GM19455 (cell line): ENCODE data around the gene FHOD3.

Experiments used
- ATAC-seq: cut with Tn5 transposase; IDR thresholded peaks from one replicate; pipeline ENCODE4 v1.9.1; 2021; ENCODE audit not compliant: unreplicated experiment

FHOD3 gene

DNA sequence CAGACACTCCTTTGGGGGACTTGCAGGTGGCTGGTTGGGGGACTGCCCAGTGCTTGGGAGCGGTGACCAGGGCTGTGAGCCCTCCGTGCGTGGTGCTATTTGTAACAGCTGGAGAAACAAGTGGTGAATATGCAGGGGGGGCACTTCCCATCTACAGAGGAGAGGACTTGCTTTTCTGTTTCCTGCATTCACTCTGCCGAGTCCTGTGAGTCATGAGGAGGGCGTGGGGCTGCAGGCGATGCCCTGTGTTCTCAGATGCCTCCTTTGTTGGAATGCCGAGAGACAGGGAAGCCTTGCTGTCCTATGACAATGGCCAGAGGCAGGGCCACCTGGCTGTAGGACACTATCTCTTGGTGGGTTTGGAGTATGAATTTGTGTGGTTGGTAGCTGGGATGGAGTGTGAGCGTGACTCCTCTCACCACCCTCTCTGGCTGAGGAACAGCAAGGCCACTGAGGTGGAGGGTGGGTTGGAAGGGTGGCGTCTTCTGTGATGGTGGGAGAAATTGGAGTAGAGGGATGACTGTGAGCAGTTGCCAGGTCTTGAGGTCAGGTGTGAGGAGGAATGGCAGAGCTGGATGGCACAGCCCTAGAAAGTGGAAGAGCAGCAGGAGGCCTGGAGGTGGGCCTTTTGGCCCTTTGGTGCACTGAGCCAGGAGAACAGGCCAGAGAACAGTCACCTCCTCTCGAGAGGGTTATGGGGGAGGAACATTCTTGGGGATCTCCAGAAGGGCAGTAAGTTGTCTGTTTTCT is 24.3 kb downstream of the FHOD3 start:
- no peak for ATAC-seq

GRCh38 chr18:36322408-36322728 is 24.9 kb downstream of the FHOD3 start:
- no peak for ATAC-seq

DNA sequence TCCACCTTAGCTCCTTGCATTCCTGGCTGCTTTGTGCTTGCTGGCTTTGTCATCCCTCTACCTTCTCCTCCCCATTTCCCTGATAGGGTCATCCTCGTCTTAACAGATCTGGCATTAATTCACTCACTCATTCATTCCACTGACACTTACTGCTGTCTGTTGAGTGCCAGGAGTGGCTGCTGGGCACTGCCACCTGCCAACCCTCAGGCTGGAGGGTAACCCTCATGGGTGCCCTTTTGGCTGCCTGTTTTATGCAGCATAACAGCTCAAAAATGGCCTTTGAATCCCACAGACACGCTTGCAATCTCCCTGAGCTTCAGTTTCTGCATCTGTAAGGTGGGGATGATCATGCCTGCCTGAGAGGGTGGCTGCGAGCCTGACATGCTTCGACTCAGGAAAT is 25.2 kb downstream of the FHOD3 start:
- ATAC-seq, result no peak

- no peak for ATAC-seq
Measured at GRCh38 chr18:36323421-36323820, 25.9 kb downstream of the FHOD3 start.

DNA sequence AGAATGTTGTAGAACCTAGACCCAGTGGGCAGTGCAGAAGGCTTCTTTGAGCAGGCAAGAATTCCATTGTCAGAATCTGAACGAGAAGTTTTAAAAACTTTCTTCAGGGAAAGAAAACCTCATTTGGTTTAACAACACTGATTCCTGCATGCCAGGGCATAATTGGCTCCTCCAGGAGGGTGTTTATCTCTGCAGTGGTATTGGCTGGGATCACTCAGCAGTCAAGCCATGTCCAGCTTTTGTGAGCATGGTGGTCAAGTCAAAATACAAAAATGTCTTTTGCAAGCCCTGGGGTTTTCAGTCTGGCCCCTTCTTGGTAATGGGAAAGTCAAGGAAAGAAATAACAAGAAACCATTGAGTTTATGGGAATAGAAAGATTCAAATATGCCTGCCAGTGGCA is 28.3 kb downstream of the FHOD3 start:
- no peak for ATAC-seq

- ATAC-seq, result no peak
Measured at GRCh38 chr18:36326771-36327170, 29.3 kb downstream of the FHOD3 start.

GRCh38 chr18:36327352-36328316 is 30.1 kb downstream of the FHOD3 start:
- no peak for ATAC-seq

DNA sequence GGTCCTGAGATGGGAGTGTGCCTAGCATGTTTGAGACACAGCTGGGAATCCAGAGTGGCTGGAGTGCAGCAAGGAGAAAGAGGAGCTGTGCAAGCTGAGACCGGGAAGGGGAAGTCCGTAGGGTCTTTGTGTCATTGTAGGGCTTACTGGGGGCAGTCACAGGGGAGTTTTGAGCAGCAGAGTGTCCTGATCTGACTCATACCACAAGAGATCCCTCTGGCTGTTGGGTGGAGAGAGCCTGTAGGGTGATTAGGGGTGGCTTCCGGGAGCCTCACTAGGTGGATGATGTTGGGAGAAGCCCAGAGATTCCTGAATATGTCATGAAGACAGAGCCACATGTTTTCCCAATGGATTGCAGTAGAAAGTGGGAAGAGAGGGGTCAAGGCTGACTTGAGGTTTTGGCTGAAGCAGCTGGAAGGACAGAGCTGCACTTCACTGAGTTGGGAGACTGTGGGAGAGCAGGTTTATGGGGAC is 30.9 kb downstream of the FHOD3 start:
- ATAC-seq, result no peak

DNA sequence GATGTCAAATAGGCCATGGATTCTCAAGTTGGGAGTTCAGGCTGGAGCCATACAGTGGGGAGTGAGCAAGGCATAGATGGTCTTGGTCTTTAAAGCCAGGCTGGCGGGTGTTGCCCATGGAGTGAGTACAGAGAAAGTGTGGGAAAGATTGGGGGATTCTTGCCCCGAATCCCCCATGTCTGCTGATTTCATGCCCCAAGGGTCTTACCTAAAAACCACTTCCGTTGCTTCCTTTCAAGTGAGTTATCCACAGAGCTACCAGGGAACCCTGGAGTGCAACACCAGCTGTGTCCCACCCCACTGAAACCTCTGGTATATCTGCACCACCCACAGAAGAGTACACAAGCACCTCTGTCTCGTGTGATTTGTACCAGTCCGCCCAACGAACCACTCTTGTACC is 31.4 kb downstream of the FHOD3 start:
- ATAC-seq, result no peak

DNA sequence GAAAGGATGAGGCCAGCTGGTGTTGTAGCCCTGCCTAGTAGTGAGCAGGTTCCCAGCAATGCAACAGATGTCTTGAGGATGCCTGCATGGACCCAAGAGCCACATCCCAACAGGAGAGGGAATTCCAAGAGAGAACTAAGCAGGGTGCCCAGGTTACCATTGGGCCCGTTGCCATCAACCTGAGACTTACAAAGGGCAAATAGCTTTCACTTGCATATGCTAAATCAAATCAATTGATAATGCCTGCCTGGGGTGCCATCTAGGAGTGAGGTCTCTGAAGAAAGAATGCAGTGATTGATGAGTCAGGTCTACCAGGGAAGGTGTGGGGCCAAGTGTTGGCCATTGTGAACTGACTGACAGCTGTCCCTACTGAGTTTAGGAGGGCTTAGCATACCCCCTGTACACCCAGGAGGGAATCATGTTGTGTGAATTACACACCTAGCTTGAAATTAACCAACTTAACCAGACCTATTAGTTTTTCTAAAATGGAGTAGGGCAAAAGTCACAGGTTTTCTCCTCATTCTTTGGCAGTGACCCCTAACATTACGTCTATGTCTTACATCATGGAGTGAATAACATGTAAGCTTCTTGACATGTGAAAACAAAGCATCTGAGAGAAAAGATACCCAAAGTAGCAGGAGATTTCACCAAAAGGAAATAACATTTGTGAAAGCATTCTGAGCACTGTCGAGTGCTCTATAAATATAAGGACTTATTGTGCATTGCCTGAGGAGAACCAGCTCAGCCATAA is 32.3 kb downstream of the FHOD3 start:
- no peak for ATAC-seq

GRCh38 chr18:36330435-36331052 is 33.0 kb downstream of the FHOD3 start:
- no peak for ATAC-seq

DNA sequence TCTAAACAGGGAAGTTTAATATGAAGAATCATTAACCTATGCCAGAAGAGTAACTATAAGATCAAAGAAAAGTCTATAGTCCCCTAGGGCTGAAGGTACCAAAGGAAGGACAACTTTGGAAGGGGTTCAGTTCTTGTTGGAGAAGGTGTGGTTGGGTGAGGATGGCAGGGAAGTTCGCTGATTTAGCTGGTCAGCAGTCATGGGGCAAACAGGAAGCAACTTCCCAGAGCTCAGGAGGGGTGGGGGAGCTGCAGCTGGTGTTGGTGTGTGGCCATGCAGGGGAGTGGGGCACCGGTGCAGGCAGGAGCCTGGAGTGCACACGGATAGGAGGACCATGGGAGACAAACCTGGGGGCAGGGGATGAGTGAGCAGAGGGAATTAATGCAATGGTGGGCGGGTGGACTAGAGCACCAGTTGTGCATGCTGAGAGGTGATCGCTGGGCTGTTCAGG is 34.0 kb downstream of the FHOD3 start:
- ATAC-seq, result no peak

DNA sequence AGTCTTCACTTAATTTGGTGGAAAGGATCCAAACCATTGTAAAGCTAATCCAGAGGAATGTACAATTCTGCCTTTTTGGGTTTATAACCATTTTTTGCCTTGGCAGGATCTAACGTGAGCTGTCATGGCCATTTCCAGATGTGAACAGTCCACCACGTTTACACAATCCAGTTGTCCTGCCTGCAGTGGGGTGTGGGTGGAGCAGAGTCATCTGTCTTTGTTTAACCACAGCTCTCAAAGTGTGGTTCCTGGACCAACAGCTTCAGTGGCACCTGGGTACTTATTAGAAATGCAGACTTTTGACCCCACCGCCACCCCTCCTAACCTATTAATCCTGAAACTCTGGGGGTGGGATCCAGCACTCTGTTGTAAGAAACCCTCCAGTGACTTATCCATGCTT is 35.9 kb downstream of the FHOD3 start:
- ATAC-seq, result no peak

DNA sequence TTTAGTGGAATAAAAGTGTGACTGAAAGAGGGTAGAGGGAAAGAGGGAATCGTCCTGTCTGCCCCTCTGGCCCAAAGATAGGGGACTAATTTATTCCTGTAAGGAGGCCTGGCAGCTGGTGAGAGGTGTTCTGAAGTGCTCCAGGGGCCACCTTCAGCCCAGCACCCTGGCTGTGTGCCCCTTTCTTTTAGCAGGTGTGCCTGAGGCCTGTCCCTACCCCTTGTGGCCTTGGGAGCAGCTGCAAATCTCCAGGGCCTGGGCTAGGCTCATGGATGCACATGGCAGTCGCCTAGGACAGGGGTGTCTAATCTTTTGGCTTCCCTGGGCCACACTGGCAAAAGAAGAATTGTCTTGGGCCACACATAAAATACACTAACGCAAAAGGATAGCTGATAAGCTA is 37.3 kb downstream of the FHOD3 start:
- ATAC-seq, result no peak

DNA sequence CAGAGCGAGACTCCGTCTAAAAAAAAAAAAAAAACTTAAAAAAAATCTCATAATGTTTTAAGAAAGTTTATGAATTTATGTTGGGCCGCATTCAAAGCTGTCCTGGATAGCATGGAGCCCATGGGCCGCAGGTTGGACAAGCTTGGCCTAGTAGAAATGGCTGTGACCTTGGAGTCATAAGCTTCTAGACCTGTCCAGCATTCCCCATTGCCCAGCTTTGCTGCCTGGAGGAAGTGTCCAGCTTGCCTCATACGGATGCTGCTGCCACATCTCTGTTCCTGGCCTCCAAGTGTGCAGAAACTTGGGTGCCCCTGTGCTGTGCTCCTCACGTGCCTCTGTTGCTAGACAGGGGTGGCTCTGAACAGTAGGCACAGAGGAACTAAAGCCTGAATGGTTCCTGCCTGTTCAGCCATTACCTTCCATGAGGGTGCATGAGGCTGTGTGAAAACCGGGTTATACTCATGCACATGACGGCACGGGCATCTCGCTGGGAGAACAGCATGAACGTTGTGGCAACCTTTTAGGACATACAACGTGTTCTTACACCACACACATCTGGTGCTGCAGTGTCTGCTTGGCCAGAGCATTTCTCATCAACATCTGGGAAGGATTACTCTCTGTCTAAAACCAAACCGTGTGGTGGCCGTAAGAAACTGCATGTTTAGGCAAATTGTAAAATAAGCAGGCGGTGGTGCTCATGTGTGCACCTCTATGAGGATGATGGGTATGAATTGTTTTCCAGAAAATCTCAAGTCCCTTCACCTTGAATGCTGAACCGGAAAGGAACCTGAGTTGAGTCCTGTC is 38.2 kb downstream of the FHOD3 start:
- no peak for ATAC-seq

GRCh38 chr18:36337679-36338402 is 40.3 kb downstream of the FHOD3 start:
- no peak for ATAC-seq

DNA sequence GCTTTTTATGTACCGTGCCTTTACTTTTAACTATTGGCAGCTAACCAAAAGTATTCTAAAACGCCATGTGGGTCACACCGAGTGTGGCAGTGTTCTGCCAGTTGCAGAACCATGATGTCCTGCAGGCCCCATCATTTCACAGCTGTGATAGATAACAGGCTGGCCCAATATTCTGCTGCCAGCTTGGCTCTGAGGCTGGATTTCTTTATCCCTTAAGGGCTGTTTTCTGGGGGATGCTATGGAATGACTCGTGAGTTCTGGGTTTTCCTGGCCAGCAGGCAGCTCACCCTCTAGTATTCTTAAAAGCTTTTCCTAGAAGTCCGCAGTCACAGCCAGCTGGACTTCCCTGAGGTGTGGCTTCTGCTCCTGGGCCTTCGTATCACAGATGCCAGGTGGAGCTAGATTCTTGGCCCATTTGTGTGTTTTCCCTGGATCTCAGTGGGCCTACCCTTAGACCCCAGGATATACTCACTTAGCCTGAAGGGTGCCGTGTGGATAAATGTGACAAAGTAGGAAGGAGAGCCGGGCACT is 41.0 kb downstream of the FHOD3 start:
- ATAC-seq, result no peak

GRCh38 chr18:36340246-36340645 is 42.7 kb downstream of the FHOD3 start:
- ATAC-seq, result no peak

DNA sequence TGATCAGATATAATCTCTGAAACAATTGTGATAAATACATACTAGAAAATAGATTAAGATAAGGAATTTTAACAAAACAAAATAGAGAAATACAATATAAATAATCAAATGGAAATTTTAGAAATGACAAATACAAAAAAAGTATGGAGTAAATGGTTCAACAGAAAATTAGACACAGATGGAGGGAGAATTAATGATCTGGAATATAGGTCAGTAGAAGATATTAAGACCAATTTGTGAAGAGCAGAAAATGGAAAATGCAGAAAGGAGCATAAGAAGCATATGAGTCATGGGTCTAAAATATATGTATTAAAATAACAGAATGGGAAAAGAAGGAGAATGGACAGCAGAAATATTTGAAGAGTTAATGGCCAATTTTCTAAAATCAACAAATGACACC is 44.4 kb downstream of the FHOD3 start:
- ATAC-seq, result no peak
